Activated CD4-positive, alpha-beta T cell treated with anti-CD3 and anti-CD28 coated beads, Interleukin-2, amount 50 U/mL, for 24 hours (primary cell): ENCODE data around the gene RAB31.
"Not testable (repeated sequence)": the region's sequence is repeated elsewhere in the genome, so short reads cannot be mapped to it uniquely, and the experiment has no call there.

Experiments used
- DNase-seq, 2 donors: peaks; one replicate each; pipeline ENCODE4 v3.0.0-alpha.2; 2020; ENCODE audit warnings: low read depth in 1 of 2, low spot score in 1 of 2

The RAB31 gene

GRCh38 chr18:9757827-9758621, 49.9 kb downstream of the RAB31 start:
- no peak for DNase-seq

- no peak for DNase-seq
Observed at GRCh38 chr18:9758624-9759075, 50.5 kb downstream of the RAB31 start.

DNA sequence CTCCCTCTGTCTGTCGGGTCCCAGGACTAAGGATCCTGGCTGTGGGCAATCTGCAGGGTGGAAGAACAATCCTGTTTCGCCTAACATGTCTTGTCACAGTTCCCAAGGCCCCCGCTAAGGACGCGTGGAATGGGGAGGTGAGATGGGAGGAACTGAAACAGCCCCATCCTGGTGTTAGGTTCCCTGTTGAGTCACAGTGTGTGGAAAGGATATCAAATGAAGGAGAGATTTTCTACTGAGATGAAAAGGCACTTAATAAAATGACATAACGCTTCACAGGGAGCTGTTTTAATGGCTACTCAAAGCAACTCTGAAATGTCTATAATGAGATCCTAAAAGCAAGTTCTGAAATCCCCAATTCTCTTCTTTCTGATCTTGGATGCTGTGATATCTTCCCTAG, 52.5 kb downstream of the RAB31 start:
- no peak for DNase-seq

DNA sequence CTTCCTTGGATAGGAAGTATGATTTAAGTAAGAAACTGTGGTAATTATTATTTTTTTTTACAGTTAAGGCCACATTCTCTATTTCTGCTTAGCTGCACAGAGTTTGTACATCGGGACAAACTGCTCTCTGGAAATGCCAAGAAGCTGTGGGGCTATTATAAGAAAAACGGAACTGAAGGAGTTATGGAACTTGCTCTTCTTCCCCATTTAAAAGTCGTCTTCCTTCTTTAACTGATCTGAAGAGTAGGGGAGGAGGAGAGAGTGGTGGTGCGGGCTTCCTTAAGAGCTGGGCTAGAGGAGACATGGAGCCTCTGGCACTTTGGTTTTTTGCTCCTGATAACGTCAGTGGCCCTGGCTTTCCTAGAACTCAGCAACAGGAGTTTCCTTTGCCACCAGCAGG, 54.4 kb downstream of the RAB31 start:
- no peak for DNase-seq

GRCh38 chr18:9763157-9763556, 55.1 kb downstream of the RAB31 start:
- DNase-seq: no peak

GRCh38 chr18:9764011-9764481, 55.9 kb downstream of the RAB31 start:
- no peak for DNase-seq

DNA sequence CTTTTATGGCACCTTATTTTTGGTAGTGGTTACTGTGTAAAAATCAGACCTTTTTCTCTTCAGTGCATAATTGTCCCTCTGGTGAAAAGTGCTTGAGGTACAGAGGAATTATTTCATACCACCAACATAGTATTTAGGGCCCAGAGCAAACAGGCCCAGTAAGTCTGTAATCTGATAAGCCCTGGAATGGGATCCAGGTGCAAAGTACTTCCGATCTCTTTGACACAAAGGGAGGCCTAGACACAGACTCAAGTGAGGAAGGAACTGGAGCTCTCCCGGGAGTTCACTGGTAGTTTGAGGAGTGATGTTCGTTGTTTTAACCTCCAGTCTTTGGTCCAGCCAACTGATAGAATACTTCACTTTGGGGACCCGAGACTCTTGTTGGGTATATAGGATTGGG, 57.4 kb downstream of the RAB31 start:
- no peak for DNase-seq

- DNase-seq: no peak
Observed at GRCh38 chr18:9766076-9766481, 58.0 kb downstream of the RAB31 start.

DNA sequence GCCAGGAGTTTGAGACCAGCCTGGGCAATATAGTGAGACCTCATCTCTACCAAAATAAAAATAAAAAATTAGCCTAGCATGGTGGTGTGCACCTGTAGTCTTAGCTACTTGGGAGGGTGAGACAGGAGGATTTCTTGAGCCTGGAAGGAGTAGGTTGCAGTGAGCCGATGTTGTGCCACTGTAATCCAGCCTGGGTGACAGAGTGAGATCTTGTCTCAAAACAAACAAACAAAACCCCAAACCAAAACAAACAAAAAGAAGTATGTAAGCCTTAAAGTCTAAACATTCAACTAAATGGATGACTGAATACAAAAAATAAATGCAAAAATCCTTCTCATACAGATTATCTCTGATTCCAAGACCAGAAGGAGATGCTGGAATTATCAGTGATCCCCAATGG, 58.6 kb downstream of the RAB31 start:
- DNase-seq: no peak

GRCh38 chr18:9768071-9768691, 60.1 kb downstream of the RAB31 start:
- not testable (repeated sequence) for DNase-seq

- DNase-seq: not testable (repeated sequence)
Observed at GRCh38 chr18:9770111-9770510, 62.0 kb downstream of the RAB31 start.

DNA sequence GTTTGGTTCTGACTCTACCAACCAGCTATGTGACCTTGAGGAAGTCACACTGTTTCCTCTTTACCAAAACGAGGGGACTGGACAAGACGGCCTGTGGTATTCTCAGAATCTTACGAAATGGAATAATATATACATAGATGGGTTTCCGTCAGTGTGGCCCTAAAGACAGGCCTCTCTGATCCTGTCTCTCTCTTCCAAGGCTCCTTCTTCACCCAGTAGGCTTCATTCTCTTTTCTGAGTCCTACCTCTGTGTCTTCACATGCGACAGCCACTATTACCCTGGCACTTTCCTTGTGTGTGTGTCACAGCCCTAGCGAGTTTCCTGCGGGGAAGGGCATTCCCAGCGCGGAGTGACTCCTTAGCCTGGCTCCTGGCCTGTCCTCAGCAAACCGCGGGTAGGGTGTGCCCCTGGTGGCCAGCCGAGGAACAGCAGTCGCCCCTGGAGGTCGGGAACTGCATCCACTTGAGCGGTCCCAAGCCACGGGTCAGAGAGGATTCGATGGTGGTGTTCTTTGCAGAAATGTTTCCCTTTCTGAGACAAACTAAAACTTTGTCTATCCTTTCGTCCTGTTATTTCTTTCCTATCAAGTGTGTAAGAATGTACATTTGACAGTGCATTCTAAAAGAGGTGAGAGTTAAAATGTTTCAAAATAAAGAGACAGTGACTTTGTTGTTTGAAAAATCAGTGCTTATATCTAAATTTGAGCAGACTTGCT, 63.3 kb downstream of the RAB31 start:
- DNase-seq: peak; percentile 18 to 35

DNA sequence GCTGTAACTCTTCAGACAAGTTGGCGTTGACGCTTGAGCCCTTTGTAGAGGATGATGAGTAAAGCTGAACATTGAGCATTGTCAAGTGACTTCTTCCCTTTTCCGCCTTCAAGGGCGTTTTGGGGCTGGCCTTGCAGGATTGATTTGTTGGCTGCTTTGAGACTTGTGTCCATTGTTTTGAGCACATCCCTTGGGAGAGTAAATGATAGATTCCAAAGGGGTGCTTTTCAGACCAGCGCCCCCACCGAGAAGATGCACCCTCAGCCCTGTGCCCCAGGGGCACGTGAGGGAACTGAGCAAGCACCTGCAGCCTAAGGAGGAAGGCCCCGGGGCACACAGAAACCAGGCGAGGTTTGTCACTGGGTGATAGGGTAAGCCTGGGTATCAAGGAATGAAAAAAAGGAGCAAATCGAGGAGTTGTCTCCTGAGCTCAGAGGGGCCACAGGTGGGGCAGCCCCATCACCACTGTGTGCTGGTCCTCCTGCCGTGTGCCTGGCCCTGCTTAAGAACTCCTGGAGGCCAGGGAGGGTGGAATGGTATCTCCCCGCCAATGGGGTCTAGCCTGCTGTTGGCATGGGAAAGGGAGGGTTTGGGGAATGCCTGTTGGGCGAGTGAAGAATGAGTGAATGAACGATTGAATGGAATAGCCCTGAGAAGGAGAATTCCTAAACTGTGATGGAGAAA, 64.0 kb downstream of the RAB31 start:
- DNase-seq: no peak

DNA sequence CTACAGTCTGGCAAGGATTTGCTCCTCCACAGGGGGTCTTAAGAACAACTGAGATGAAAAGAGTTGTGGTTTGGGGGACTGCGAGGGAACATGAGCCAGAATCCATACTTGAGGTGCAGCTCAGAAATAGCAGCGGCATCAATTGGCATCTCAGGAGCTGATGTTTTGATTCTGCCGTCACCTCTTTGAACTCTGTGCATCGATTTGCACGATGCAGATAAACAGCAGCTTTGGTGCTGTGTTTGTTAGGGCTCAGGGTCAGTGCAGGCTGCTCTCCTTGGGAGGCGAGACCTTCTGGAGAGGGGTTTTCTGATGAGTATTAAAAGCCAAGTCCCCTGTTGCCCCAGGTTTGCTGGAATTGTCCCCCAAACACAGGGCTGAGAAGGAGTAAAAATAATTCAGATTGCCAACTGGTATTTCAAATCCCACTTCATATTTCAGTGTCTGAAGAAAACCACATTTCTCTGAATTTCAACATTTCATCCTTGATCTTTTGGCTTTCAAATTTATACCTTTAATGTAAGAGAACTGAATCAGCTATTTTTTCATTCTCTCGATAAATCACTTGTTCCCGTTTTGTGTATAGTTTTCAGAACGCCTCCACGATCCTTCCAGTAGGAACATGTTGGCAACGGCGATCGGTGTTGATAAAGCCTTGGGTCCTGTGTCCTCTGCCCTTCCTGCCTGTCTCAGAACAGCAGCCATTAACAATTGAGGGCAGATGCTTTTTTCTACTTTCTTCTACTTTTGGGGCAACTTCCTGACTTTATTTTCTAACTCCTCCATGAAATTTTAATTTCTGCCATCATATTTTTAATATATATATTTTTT, 65.0 kb downstream of the RAB31 start:
- DNase-seq: no peak

DNA sequence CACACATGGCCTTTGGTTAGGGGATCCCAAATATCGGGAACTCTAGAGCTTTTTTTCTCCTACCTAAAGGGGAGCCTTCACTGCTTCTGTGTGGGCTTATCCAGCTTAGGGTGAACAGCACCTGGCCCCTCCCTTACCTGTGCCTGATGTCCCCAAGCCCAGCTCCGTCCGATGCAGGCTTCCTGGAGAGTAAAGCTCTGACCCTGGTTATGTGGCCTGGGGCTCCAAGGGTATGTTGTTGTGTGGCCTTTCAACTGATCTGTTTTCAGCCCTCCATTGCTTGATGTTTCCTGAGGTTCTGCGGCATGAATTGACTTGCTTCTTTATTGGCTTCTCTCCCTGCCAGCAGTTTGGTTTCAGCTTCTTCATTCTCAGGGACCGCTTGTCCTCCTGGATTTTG, 66.0 kb downstream of the RAB31 start:
- DNase-seq: no peak

DNA sequence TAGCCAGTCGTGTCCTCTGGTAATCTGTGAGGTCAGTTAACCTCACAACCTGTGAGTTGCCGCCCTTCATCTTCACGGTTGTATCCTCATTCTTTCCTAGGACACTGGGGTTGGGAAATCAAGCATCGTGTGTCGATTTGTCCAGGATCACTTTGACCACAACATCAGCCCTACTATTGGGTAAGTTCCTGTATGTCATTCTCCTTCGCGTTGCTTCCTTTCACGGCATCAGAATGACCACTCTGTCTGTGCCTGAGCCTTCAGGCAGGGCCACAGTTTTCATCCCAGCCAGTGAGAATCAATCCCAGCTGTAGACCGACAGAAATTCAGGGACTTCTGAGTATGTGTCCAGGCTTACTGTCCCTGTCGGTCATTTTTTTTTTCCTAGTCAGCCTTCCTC, 67.1 kb downstream of the RAB31 start:
- no peak for DNase-seq

DNA sequence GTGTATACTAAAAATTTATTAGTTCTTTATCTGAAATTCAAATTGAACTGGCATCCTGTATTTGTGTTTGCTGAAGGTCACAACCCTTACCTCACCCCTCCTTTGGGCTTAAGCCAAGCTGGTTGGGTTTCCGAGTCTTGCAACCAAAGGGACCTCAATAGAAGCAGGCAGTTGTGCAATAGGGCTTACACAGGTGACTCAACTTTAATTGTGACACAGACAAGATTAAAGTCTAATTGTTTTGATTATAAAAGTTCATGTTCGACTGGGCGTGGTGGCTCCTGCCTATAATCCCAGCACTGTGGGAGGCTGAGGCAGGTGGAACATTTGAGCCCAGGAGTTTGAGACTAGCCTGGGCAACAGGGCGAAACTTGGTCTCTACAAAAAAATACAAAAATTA, 71.5 kb downstream of the RAB31 start:
- no peak for DNase-seq

GRCh38 chr18:9782073-9782857, 74.2 kb downstream of the RAB31 start:
- no peak for DNase-seq

GRCh38 chr18:9786631-9787030, 78.5 kb downstream of the RAB31 start:
- DNase-seq: no peak

- no peak for DNase-seq
Observed at GRCh38 chr18:9787036-9787435, 78.9 kb downstream of the RAB31 start.
